ENCODE results near the gene FUNDC2.

The FUNDC2 gene

DNA sequence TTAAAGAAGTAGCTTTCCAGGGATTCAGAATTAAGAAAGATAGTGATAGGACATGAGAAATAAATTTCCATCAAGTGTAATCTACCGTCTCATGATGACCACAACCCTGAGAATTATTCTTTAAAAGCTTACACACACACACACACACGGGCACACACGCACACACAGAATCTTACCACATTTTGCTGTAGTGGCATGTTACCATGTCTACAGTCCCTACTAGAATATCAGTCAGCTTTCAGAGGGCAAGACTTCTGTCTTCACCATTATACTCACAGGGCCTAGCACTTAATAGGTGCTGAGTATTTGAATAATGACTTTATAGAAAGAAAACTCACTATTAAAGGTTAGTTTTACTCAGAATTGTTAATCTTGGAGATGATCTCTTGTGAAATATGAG is 28.9 kb downstream of the FUNDC2 start:
- Histone ChIP-seq H3K79me2 (ENCODE audit: low read length) (no peaks in the 10 kb centered on the region), H3K4me3 (ENCODE audit: low read length) (no peak overlapping the region), H4K20me1 (ENCODE audit: insufficient read depth, low read length) (no peaks in the 10 kb centered on the region), H3K4me1 (ENCODE audit: low read length) (no peaks in the 10 kb centered on the region; the same call in 1 of the 2 replicates), H3K36me3 (replicated peaks; ENCODE audit: low read depth, low read length) (no peaks in the 10 kb centered on the region), H3K4me2 (ENCODE audit: low read length) (no peak overlapping the region), H2AFZ (ENCODE audit: low read depth, low read length) (no peak overlapping the region), H3K27me3 (ENCODE audit: low read depth, low read length) (no peaks in the 10 kb centered on the region), H3K9ac (ENCODE audit: low read length) (no peak overlapping the region), H3K27ac (ENCODE audit: low read length) (no peak overlapping the region), H3K9me3 (ENCODE audit: insufficient read depth, low read length) (no peaks in the 10 kb centered on the region)
- no peak for TF ChIP-seq EZH2phosphoT487 (IDR thresholded peaks at IDR 0.05; ENCODE audit: low read depth)
- TF ChIP-seq, protein P1, sequence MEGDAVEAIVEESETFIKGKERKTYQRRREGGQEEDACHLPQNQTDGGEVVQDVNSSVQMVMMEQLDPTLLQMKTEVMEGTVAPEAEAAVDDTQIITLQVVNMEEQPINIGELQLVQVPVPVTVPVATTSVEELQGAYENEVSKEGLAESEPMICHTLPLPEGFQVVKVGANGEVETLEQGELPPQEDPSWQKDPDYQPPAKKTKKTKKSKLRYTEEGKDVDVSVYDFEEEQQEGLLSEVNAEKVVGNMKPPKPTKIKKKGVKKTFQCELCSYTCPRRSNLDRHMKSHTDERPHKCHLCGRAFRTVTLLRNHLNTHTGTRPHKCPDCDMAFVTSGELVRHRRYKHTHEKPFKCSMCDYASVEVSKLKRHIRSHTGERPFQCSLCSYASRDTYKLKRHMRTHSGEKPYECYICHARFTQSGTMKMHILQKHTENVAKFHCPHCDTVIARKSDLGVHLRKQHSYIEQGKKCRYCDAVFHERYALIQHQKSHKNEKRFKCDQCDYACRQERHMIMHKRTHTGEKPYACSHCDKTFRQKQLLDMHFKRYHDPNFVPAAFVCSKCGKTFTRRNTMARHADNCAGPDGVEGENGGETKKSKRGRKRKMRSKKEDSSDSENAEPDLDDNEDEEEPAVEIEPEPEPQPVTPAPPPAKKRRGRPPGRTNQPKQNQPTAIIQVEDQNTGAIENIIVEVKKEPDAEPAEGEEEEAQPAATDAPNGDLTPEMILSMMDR (IDR thresholded peaks at IDR 0.05; ENCODE audit: low read depth, low read length) = no peak

DNA sequence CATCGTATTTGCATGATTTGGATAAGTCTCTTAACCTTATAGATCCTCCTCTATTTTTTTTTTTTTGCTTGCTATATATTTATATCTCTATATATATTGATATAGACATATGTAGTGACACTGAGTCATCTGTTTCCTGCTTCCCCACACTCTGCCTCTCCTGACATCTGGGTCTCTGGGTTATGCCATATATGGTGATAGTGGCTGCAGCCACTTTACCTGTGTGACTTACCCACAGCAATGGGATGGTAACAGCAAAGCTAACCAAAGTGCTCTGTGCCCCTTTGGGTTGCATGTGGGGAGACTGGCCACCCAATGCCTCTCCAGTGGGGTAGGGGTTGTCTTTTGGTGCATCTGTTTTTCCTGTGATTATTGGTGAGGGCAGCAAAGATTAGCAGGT is 29.8 kb downstream of the FUNDC2 start:
- H3K9ac ChIP-seq (ENCODE audit: low read length) = no peak overlapping the region
- H3K79me2 ChIP-seq (ENCODE audit: low read length) = no peaks in the 10 kb centered on the region
- no peaks in the 10 kb centered on the region for H3K36me3 ChIP-seq (replicated peaks; ENCODE audit: low read depth, low read length)
- no peak overlapping the region for H3K27ac ChIP-seq (ENCODE audit: low read length)
- no peaks in the 10 kb centered on the region for H3K27me3 ChIP-seq (ENCODE audit: low read depth, low read length)
- no peaks in the 10 kb centered on the region; the same call in 1 of the 2 replicates for H3K4me1 ChIP-seq (ENCODE audit: low read length)
- no peak overlapping the region for H3K4me3 ChIP-seq (ENCODE audit: low read length)
- no peaks in the 10 kb centered on the region for H4K20me1 ChIP-seq (ENCODE audit: insufficient read depth, low read length)
- H2AFZ ChIP-seq (ENCODE audit: low read depth, low read length) = no peak overlapping the region
- no peak overlapping the region for H3K4me2 ChIP-seq (ENCODE audit: low read length)
- H3K9me3 ChIP-seq (ENCODE audit: insufficient read depth, low read length) = no peaks in the 10 kb centered on the region
- TF ChIP-seq, protein P1 (IDR thresholded peaks at IDR 0.05; ENCODE audit: low read depth, low read length) = no peak
- no peak for TF ChIP-seq EZH2phosphoT487 (IDR thresholded peaks at IDR 0.05; ENCODE audit: low read depth)

DNA sequence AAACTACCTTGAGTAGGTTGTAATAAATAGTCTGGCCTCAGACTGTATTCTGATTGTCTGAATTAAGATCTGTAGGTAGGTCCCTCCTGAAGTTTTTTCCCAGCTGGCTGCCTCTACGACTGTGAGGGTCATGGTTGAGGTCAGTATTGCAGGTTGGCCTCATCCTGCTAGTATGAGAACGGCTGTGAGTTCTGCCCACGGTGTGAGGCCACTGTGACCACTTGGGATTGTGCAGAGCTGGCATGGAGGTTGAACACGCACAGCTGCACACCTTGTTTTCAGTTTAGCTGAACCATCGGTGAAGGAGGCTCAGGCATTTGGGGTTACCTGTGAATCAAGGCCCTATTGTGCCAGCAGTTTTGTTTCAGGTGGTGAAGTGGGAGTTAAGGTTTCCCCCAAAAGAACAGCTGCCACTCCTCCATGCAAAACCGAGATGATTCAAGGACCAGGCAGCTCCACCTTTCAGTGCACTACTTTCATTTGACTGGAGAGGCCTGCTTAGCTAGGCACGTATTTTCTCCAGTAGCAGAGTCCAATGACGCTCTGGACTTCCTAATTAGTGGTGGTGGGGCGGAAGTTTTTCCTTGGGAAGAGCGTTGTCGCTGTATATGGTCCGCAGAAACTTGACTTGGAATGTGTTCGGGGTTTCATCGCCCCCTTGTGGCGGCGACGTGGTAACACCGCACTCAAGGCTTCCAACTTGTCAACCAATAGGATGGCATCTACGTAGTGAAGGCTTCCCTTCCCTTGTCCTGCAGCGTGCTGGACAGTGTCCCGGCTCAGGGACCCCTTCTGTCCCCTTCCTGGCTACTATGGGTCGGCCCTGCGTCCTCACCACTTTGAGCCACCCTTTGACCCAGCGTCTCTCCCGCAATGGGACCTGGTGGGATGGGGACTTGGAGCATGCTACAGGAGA is 30.5 kb downstream of the FUNDC2 start:
- no peaks in the 10 kb centered on the region for H3K27me3 ChIP-seq (ENCODE audit: low read depth, low read length)
- H3K9me3 ChIP-seq (ENCODE audit: insufficient read depth, low read length) = no peaks in the 10 kb centered on the region
- H3K27ac ChIP-seq (ENCODE audit: low read length) = no peak overlapping the region
- H4K20me1 ChIP-seq (ENCODE audit: insufficient read depth, low read length) = no peaks in the 10 kb centered on the region
- H3K36me3 ChIP-seq (replicated peaks; ENCODE audit: low read depth, low read length) = no peaks in the 10 kb centered on the region
- H2AFZ ChIP-seq (ENCODE audit: low read depth, low read length) = no peak overlapping the region
- H3K4me2 ChIP-seq (ENCODE audit: low read length) = peak overlapping the region; percentile 67
- TF ChIP-seq, protein P1 (IDR thresholded peaks at IDR 0.05; ENCODE audit: low read depth, low read length) = peak; percentile 74
- TF ChIP-seq EZH2phosphoT487 (IDR thresholded peaks at IDR 0.05; ENCODE audit: low read depth) = no peak
- H3K9ac ChIP-seq (ENCODE audit: low read length) = no peak overlapping the region
- no peaks in the 10 kb centered on the region for H3K79me2 ChIP-seq (ENCODE audit: low read length)
- H3K4me3 ChIP-seq (ENCODE audit: low read length) = peak overlapping the region; percentile 38
- H3K4me1 ChIP-seq (ENCODE audit: low read length) = no peaks in the 10 kb centered on the region; the same call in 1 of the 2 replicates

DNA sequence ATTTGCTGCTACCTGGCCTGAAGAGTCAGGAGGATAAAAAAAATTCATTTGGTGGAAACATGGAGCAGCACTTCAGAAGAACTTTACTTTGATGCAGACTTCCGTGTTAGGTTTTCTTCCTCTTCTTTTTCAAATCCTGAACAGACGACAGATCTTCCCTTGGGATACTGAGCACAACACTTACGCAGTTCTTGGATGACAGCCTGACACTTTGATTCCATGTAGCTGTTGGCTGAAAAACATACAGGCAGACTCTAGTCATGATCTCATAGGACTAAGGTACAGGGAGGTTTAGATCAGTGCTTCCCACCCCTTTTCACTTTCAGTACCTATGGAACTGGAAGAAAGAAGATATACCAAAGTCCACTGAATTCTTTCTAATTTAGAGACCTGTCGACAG is 35.1 kb downstream of the FUNDC2 start:
- no peak for TF ChIP-seq EZH2phosphoT487 (IDR thresholded peaks at IDR 0.05; ENCODE audit: low read depth)
- TF ChIP-seq, protein P1 (IDR thresholded peaks at IDR 0.05; ENCODE audit: low read depth, low read length) = no peak

More for the DNA sequence above, 35.1 kb downstream of the FUNDC2 start:
- Histone ChIP-seq H3K9me3 (ENCODE audit: insufficient read depth, low read length) (no peaks in the 10 kb centered on the region), H3K36me3 (replicated peaks; ENCODE audit: low read depth, low read length) (no peaks in the 10 kb centered on the region), H3K4me2 (ENCODE audit: low read length) (no peak overlapping the region), H3K4me3 (ENCODE audit: low read length) (no peak overlapping the region), H3K4me1 (ENCODE audit: low read length) (no peaks in the 10 kb centered on the region; the same call in 1 of the 2 replicates), H4K20me1 (ENCODE audit: insufficient read depth, low read length) (no peaks in the 10 kb centered on the region), H3K27me3 (ENCODE audit: low read depth, low read length) (no peaks in the 10 kb centered on the region), H2AFZ (ENCODE audit: low read depth, low read length) (no peak overlapping the region), H3K27ac (ENCODE audit: low read length) (no peak overlapping the region), H3K79me2 (ENCODE audit: low read length) (peaks cover under 1% of the 10 kb centered on the region; the same call in 1 of the 2 replicates), H3K9ac (ENCODE audit: low read length) (no peak overlapping the region)

Data from OCI-LY3 (cell line).